A204.1 (cell line): ENCODE measurements around the gene MYO9A.

Experiments used
- FAIRE-seq: peaks from 2 replicates; lab custom pipeline; 2012; peaks lifted over from hg19 to GRCh38; lab: Jason Lieb, UNC

Gene MYO9A

GRCh38 chr15:71781179-71781964, 336.6 kb downstream of the MYO9A start:
- FAIRE-seq: no peak

- FAIRE-seq: no peak
Measured at GRCh38 chr15:71780115-71780976, 337.6 kb downstream of the MYO9A start.

GRCh38 chr15:71779073-71779797, 338.7 kb downstream of the MYO9A start:
- FAIRE-seq: no peak

- FAIRE-seq: no peak
Measured at GRCh38 chr15:71777216-71777943, 340.6 kb downstream of the MYO9A start.

- FAIRE-seq: no peak
Measured at GRCh38 chr15:71776304-71776703, 341.6 kb downstream of the MYO9A start.

- FAIRE-seq: no peak
Measured at GRCh38 chr15:71775856-71776255, 342.1 kb downstream of the MYO9A start.

- no peak for FAIRE-seq
Measured at GRCh38 chr15:71773206-71773859, 344.6 kb downstream of the MYO9A start.
